HG02938 (cell line): Measurements from ENCODE around the gene GLRX3.

Source experiments
- ATAC-seq: cut with Tn5 transposase; IDR thresholded peaks from one replicate; pipeline ENCODE4 v1.9.1; 2021; ENCODE audit warnings: mild to moderate bottlenecking, moderate library complexity; ENCODE audit not compliant: unreplicated experiment

Gene GLRX3

GRCh38 chr10:130203626-130204025 is 67.4 kb downstream of the GLRX3 start:
- ATAC-seq: no peak

- no peak for ATAC-seq
Observed at GRCh38 chr10:130206216-130206737, 70.1 kb downstream of the GLRX3 start.

DNA sequence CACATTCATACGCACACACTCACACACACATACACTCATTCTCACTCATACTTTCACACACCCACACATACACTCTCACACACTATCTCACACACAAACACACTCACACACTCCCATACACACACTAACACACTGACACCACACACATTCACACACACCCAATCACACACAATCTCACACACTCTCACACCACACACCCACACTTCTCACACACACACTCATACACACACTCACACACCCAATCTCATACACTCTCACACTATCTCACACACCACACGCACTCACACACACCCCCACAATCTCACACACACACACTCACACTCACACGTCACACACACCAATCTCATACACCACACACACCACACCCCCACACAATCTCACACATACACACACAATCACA is 71.0 kb downstream of the GLRX3 start:
- ATAC-seq: no peak

- ATAC-seq: no peak
Observed at GRCh38 chr10:130208807-130209206, 72.6 kb downstream of the GLRX3 start.

DNA sequence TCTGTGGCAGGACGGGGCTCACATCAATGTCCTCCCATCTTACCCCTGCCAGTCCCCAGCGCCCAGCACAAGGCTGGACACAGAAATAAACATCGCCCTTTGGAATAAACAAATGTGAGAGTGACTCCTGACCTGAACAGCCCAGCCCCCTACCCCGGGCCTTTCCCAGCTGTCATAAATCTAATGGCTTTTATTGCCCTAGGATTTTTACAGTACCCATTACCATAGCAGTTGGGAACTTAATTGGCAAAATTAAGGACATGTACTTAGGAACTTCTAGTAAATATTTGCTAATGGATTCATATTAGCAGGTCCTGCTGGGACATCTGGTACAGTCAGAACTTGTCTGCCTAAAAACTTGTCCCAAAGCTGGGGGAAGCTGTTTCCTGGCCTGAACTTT is 76.6 kb downstream of the GLRX3 start:
- ATAC-seq: no peak

DNA sequence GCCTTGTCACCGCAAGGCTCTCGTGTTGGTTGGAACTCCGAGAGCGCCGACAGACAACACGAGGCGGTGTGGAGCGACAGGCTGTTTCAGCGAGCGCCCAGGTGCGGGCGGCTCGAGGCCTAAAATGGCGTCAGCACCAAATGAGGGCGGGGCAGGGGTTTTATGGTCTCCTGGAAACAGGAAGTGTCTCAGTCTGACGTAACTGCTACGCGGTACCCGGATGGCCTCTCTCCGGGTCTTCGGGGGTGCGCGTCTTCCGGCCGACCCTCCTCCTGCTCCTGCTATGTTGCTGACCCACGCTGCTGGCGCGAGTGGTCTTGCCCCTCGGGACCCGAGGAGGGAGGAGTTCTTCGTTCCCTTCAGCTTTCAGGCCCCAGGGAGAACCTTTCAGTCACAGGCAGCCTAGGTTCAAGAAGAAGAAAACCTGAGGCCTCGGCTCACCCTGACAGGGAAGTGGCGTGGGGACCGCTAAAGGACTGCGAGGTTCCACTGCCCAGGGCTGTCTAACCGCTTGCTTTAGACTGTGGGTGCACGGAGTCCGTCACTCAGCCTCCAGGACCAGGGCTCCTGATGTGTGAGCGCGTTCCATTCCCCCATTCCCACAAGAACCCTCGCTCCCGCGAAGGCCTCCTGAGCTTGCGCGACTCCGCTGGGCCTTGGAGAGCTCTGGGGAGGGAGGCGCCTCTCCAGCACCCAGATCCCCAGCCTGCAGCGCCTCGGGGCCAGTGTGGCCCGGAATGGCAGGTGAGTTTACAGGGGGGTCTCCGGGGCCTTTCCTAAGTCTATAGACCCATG is 77.3 kb downstream of the GLRX3 start:
- no peak for ATAC-seq

GRCh38 chr10:130214431-130214830 is 78.2 kb downstream of the GLRX3 start:
- no peak for ATAC-seq

DNA sequence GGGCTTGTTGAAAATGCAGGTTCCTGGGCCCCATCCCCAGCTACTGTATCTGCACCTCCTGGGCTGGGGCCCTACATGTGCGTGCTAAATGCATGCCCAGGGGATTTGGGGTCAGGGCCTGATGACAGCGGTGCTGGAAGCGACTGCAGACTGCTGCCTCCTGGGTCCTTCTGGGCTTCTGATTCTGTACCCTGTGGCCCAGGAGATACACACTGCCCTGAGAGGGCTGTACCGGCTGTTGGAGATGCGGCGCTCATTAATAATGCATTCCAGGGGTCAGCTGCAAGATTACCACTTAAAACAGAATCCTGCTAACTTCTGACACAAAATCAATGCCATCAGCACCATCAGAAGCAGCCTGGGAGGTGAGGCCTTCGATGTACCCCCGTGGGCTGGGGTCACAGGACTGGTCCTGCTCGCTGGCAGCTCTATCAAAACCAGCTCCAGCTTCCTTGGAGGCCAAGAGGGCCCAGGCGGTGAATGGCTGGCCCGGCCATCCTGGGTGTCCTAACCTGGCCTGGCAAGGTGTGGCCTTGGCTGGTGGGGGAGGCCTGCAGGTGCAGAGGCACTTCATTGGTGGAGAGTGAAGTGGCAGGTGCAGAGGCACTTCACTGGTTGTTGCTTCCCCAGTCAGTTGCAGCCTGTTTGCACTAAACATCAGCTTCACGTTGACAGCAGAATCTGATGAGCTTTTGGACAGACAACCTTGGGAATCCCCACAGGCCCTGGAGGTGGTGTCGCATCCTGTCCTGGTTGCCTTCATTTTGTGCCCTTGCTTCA is 79.2 kb downstream of the GLRX3 start:
- no peak for ATAC-seq

- ATAC-seq: no peak
Observed at GRCh38 chr10:130215931-130216231, 79.7 kb downstream of the GLRX3 start.

DNA sequence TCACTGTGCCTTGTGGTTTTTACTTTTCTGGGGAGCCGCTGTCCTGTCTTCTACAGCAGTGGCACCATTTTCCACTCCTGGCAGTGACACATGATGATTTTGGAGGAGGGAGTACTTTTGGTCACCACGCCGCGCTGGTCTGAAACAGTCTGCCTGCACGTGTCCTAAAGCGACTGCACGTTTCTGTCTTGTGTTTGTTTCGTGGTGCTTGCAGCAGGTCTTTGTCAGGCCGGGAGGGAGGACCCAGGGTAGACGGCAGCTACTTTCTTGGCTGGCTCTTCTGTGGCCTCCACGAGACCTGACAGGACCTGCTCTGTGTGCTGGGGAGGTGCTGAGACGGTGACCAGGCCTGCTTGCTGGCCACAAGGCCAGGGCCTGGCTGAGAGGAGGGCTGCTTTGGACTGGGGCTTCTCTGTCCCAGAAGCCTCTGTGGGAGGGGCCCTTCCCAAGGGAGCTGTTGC is 82.0 kb downstream of the GLRX3 start:
- no peak for ATAC-seq

DNA sequence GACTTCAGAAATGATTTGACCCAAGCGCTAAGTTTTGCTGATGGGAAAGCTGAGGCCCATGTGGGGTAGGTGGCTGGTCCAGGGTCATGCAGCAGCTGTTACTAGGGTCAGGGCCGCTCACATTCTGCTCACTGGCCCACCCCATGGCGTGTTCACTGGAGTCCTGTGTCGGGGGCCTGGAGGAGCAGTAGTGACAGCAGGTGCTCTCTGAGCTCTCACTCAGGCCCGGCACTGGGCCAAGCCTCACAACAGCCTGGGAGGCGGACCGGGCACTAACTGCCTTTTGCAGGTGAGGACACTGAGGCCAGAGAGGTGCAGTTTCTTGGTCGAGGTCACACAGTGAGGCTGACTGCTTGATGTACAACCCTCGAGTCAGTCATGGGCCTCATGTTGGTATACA is 82.7 kb downstream of the GLRX3 start:
- no peak for ATAC-seq

DNA sequence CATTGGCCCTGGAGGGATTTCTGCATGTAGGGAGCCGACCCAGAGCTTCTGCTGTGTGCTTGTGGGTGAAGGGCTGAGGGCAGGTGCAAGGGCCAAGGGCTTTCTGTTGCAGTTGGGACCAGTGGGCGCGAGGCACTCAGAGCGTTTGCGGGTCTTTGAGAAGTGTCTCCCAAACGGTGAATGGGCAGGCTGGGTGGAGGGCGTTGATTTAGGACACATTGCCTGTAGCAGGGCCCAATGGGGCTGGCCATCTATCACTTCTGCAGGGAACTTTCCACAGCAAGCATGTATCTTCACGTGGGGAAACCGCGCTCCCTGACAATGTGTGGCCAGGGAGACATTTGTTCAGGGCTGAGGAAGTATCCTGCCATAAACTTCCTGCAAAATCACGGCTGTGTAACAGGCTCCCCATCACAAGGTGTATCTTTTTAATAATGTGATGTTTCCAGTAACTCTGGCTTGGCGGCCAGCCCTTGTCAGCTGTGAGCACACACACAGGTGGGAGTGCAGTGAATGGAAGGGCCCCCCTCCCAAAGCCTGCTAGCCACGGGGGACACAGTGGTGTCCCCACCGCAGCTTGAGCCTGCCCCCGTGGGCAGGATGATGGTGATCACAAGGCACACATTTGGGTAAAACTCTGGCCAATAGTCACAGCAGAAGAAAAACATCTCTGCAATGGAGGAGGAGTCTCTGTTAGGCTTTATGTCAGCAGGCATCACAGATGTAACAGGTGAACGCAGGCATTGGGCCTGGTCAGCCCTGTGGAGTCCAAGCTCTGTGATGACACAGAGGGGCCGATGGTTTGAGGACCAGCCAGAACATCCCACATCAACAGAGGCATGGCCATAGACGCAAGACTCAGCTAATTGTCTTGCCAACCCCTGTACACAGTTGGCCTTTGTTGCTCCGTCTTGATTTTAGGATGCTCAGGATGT is 84.3 kb downstream of the GLRX3 start:
- no peak for ATAC-seq

- ATAC-seq: no peak
Observed at GRCh38 chr10:130221456-130222375, 85.5 kb downstream of the GLRX3 start.

- ATAC-seq: no peak
Observed at GRCh38 chr10:130222381-130222780, 86.2 kb downstream of the GLRX3 start.

- ATAC-seq: no peak
Observed at GRCh38 chr10:130224228-130224627, 88.0 kb downstream of the GLRX3 start.

GRCh38 chr10:130226012-130226411 is 89.8 kb downstream of the GLRX3 start:
- no peak for ATAC-seq

DNA sequence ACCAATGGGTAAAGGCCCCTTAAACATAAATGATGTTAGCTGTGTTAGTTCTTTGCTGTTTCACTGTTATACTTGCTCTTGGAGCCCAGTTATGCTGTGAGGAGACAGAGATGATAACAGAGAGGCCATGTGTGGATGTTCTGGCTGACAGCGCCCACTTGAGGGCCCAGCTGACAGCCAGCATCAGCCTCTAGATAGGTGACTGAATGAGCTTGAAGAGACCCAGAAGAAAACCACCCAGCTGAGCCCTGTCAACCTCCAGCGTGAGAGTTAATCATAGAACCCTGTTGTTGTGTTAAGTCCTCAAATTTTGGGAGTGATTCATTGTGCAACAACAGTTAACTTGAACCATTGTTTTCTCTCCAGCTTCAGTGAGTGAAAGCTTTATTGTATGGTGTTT is 91.7 kb downstream of the GLRX3 start:
- ATAC-seq: no peak
